CD14-positive monocyte (primary cell): Measurements from ENCODE around the gene OR8B3. TPM values are rescaled to one million over a fixed set of nuclear protein-coding genes. Genes with fewer than 3 reads are reported as not detected.

Experiments
- DNase-seq, 3 donors: peaks; one replicate each; pipeline ENCODE4 v3.0.0-alpha.2; 2011 to 2022
- H2AFZ ChIP-seq: 2 replicates; pipeline ENCODE4 v1.6.0; 2012; ENCODE audit warnings: mild to moderate bottlenecking, low read depth, low read length, inconsistent platforms; ENCODE audit not compliant: insufficient read depth, poor library complexity, severe bottlenecking
- H3K27ac ChIP-seq, 2 donors: 1 replicate in 1 of 2; 2 replicates in 1 of 2; pipeline ENCODE4 v1.5.1; 2012 to 2013; ENCODE audit warnings: low read length in 2 of 2, control low read depth in 1 of 2, inconsistent platforms in 1 of 2, low read depth in 1 of 2, mild to moderate bottlenecking in 1 of 2
- H3K27me3 ChIP-seq, 2 donors: one replicate each; pipeline versions ENCODE4 v1.6.0 to v1.6.1; 2011 to 2013; ENCODE audit warnings: low read length in 2 of 2; ENCODE audit not compliant: control insufficient read depth in 2 of 2, insufficient read depth in 2 of 2
- H3K36me3 ChIP-seq, 2 donors: replicated peaks in 1 of 2; 1 replicate in 1 of 2; 2 replicates in 1 of 2; pipeline versions ENCODE4 v1.5.1 to v1.6.1; 2012 to 2013; ENCODE audit warnings: low read length in 2 of 2, control low read depth in 1 of 2, inconsistent platforms in 1 of 2, mild to moderate bottlenecking in 1 of 2; ENCODE audit not compliant: insufficient read depth in 2 of 2, control insufficient read depth in 1 of 2
- H3K4me1 ChIP-seq, 2 donors: 1 replicate in 1 of 2; 2 replicates in 1 of 2; pipeline versions ENCODE4 v1.5.1 to v1.6.1; 2012 to 2013; ENCODE audit warnings: low read length in 2 of 2, control low read depth in 1 of 2, inconsistent platforms in 1 of 2, mild to moderate bottlenecking in 1 of 2, moderate library complexity in 1 of 2; ENCODE audit not compliant: insufficient read depth in 2 of 2, control insufficient read depth in 1 of 2
- H3K4me2 ChIP-seq: replicated peaks from 2 replicates; pipeline ENCODE3; 2012; ENCODE audit warnings: low read length, moderate library complexity, mild to moderate bottlenecking; ENCODE audit not compliant: poor library complexity, severe bottlenecking; ENCODE audit errors: extremely low read depth
- H3K4me3 ChIP-seq, 3 experiments: fragments of 200-600 bp in 1 of 3; sonication (generic) in 1 of 3; replicated peaks in 1 of 3; 1 replicate in 2 of 3; 2 replicates in 1 of 3; pipeline ENCODE4 v1.5.1; 2011 to 2013; ENCODE audit warnings: low read length in 3 of 3, mild to moderate bottlenecking in 3 of 3, control low read depth in 2 of 3, low read depth in 2 of 3, inconsistent platforms in 1 of 3, moderate library complexity in 1 of 3
- H3K79me2 ChIP-seq: 2 replicates; pipeline ENCODE4 v1.6.0; 2012; ENCODE audit warnings: mild to moderate bottlenecking, control low read depth, inconsistent platforms, low read length, moderate library complexity; ENCODE audit not compliant: insufficient read depth
- H3K9ac ChIP-seq: 2 replicates; pipeline ENCODE4 v1.6.0; 2017; ENCODE audit warnings: low read length, mild to moderate bottlenecking; ENCODE audit not compliant: insufficient read depth, poor library complexity, severe bottlenecking
- H3K9me3 ChIP-seq, 2 donors: replicated peaks in 1 of 2; 1 replicate in 1 of 2; 2 replicates in 1 of 2; pipeline versions ENCODE4 v1.5.1 to v1.6.1; 2012 to 2013; ENCODE audit warnings: low read length in 2 of 2, control low read depth in 1 of 2; ENCODE audit not compliant: control insufficient read depth in 1 of 2, insufficient read depth in 1 of 2
- H4K20me1 ChIP-seq: 2 replicates; pipeline ENCODE4 v1.6.0; 2012; ENCODE audit warnings: mild to moderate bottlenecking, low read length, control low read depth, moderate library complexity; ENCODE audit not compliant: insufficient read depth
- H3K27ac Mint-ChIP-seq, 7 donors: one replicate each; pipeline ENCODE4 v1.8.0; 2020; ENCODE audit warnings: mild to moderate bottlenecking in 7 of 7, mixed read lengths in 7 of 7, moderate library complexity in 6 of 7, inconsistent platforms in 2 of 7
- H3K27me3 Mint-ChIP-seq, 3 donors: one replicate each; pipeline ENCODE4 v1.8.0; 2021 to 2022; ENCODE audit warnings: low read depth in 3 of 3, mild to moderate bottlenecking in 3 of 3, mixed read lengths in 3 of 3, moderate library complexity in 3 of 3, inconsistent platforms in 1 of 3
- H3K36me3 Mint-ChIP-seq, 2 donors: one replicate each; pipeline ENCODE4 v1.8.0; 2020; ENCODE audit warnings: mixed read lengths in 2 of 2, inconsistent platforms in 1 of 2, mild to moderate bottlenecking in 1 of 2
- H3K4me1 Mint-ChIP-seq: one replicate; pipeline ENCODE4 v1.8.0; 2020; ENCODE audit warnings: mild to moderate bottlenecking, mixed read lengths
- H3K4me3 Mint-ChIP-seq, 2 donors: one replicate each; pipeline ENCODE4 v1.8.0; 2020; ENCODE audit warnings: mild to moderate bottlenecking in 2 of 2, mixed read lengths in 2 of 2, moderate library complexity in 1 of 2
- H3K9me3 Mint-ChIP-seq, 7 donors: one replicate each; pipeline ENCODE4 v1.8.0; 2020 to 2022; ENCODE audit warnings: mixed read lengths in 7 of 7, mild to moderate bottlenecking in 6 of 7, moderate library complexity in 6 of 7, inconsistent platforms in 2 of 7
- CTCF ChIP-seq: fragments of 200-600 bp; IDR thresholded peaks from one replicate; pipeline ENCODE4 v1.8.0; 2022; ENCODE audit warnings: antibody characterized with exemption, mild to moderate bottlenecking
- WGBS: methylation state at CpG from one replicate; pipeline ENCODE4 v1.1.5; 2013; ENCODE audit warnings: missing lambda C conversion rate; ENCODE audit not compliant: insufficient coverage; 5-methylcytosine and 5-hydroxymethylcytosine counted together
- intact Hi-C, 2 donors: fragments of 100-400 bp; cut with micrococcal nuclease; formaldehyde crosslinking; loops; one replicate each; pipeline versions ENCODE4 v1.15.0 to v1.15.1; 2023
- polyA minus RNA-seq: library from RNA; depleted of rRNA, polyadenylated mRNA; stranded (reverse); fragments of >200 nt; gene quantifications from 2 replicates; pipeline ENCODE4 v1.2.3, GENCODE V29; 2012
- polyA plus RNA-seq, 3 donors: library from polyadenylated mRNA; depleted of rRNA in 1 of 3; unstranded in 2 of 3; stranded (reverse) in 1 of 3; fragments of 300-500 nt in 2 of 3; fragments of >200 nt in 1 of 3; fragmentation: Illumina TruSeq in 2 of 3; gene quantifications; 1 replicate in 2 of 3; 2 replicates in 1 of 3; pipeline ENCODE4 v1.2.3, GENCODE V29; 2012 to 2021
- total RNA-seq, 12 experiments: library from RNA in 1 of 12; stranded (reverse) in 1 of 12; fragments of 120-200 nt in 1 of 12; gene quantifications; one replicate each; pipeline ENCODE4 v1.2.4 and lab custom pipeline; 2013 to 2026; ENCODE audit warnings: mixed read lengths in 6 of 12, inconsistent platforms in 1 of 12

The OR8B3 gene, protein sequence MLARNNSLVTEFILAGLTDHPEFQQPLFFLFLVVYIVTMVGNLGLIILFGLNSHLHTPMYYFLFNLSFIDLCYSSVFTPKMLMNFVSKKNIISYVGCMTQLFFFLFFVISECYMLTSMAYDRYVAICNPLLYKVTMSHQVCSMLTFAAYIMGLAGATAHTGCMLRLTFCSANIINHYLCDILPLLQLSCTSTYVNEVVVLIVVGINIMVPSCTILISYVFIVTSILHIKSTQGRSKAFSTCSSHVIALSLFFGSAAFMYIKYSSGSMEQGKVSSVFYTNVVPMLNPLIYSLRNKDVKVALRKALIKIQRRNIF
- total RNA-seq (2013): not detected
- not detected for polyA plus RNA-seq
- polyA minus RNA-seq: not detected in 2 replicates
- total RNA-seq (lab: John Stamatoyannopoulos, UW): 0 to 0.90 (median 0) reads per million in 11 experiments

- no peaks in the 10 kb centered on the region for H3K36me3 ChIP-seq
- Mint-ChIP-seq H3K9me3 (peaks cover 0 to 2% (median 0%) of the 10 kb centered on the region in 7 donors), H3K27ac (no peak within 1 kb of the TSS), H3K4me3 (no peak within 1 kb of the TSS), H3K36me3 (no peaks in the 10 kb centered on the region), H3K4me1 (peaks cover 2% of the 10 kb centered on the region), H3K27me3 (peaks cover 0 to 5% (median 1%) of the 10 kb centered on the region in 3 donors)
- no peak for DNase-seq
- no peak within 1 kb of the TSS for H2AFZ ChIP-seq
- H4K20me1 ChIP-seq: no peaks in the 10 kb centered on the region
- no peaks in the 10 kb centered on the region for H3K79me2 ChIP-seq
- no peaks in the 10 kb centered on the region for H3K4me1 ChIP-seq
- intact Hi-C loops: no loop called here
- H3K27me3 ChIP-seq: no peaks in the 10 kb centered on the region
- H3K9ac ChIP-seq: no peak within 1 kb of the TSS
- TF ChIP-seq CTCF: no peak
- H3K27ac ChIP-seq: no peak within 1 kb of the TSS
- H3K4me2 ChIP-seq: no peak within 1 kb of the TSS
- H3K4me3 ChIP-seq: no peak within 1 kb of the TSS
- no peaks in the 10 kb centered on the region for H3K9me3 ChIP-seq
Observed at GRCh38 chr11:124398924-124399323, at the start of gene OR8B3. TSS of gene OR8B3 (minus strand) at chr11:124399024. CDS start at chr11:124397351, 1,673 bp downstream.

GRCh38 chr11:124446916-124447315, 48.1 kb upstream of the OR8B3 start:
- Histone ChIP-seq H4K20me1 (no peaks in the 10 kb centered on the region), H3K27ac (no peak overlapping the region), H3K36me3 (no peaks in the 10 kb centered on the region), H3K79me2 (no peaks in the 10 kb centered on the region), H3K27me3 (no peaks in the 10 kb centered on the region), H3K4me1 (no peaks in the 10 kb centered on the region), H3K4me2 (no peak overlapping the region), H3K9me3 (no peaks in the 10 kb centered on the region), H3K4me3 (no peak overlapping the region), H2AFZ (no peak overlapping the region), H3K9ac (no peak overlapping the region)
- no peak for TF ChIP-seq CTCF
- Mint-ChIP-seq H3K4me3 (no peak overlapping the region), H3K27me3 (no peaks in the 10 kb centered on the region), H3K36me3 (no peaks in the 10 kb centered on the region), H3K9me3 (peaks cover 0 to 5% (median 0%) of the 10 kb centered on the region in 7 donors), H3K4me1 (no peaks in the 10 kb centered on the region), H3K27ac (no peak overlapping the region)
- no peak for DNase-seq
- no CpG with 5 or more reads among the region's 1 CpG for WGBS
- intact Hi-C loops: no loop called here
